Endothelial cell of hepatic sinusoid (primary cell): Measurements from ENCODE around the gene SUPT6H.

Experiments used
- in situ Hi-C: cut with HindIII; loops from 2 replicates; pipeline ENCODE4 v1.10.0; 2017; ENCODE audit warnings: low sequenced_read_pairs

Gene SUPT6H

DNA sequence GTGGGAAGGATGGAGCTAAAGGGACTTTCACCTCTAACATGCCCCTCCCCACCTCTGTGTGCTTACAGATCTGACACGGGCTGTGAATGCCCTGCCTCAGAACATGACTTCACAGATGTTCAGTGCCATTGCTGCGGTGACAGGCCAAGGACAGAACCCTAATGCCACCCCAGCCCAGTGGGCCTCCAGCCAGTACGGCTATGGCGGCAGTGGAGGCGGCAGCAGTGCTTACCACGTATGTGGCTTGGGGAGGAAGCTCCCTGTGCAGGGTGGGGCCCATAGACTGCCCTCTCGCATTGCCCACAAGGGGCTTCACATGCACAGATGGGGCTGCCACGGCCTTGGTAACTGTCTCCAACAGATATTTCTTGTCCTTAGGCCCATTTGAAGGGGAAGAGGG lies 38.3 kb downstream of the SUPT6H start:
- in situ Hi-C loops: no loop called here

DNA sequence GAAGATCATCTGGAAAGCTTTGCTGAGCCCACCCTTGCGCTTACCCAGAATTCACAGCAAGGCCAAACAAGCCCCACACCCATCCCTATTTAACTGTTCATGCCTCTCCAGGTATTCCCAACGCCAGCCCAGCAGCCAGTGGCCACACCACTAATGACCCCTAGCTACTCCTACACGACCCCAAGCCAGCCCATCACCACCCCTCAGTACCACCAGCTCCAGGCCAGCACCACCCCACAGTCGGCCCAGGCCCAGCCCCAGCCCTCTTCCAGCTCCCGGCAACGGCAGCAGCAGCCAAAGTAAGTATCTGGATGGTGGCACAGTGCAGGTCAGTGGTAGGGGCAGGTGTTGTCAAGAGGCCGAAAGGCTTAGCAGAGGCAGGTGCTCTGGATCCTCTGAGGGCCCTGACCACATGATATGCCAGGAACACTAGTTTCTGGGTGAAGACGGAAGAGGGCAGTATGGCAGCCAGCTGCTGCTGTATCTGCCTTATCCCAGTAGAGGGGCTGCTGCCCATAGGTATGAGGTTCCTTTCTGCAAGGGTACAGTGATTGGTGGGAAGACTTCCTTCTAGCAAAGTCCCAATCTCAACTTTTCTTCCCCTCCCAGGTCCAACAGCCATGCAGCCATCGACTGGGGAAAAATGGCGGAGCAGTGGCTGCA lies 39.0 kb downstream of the SUPT6H start:
- in situ Hi-C loops: no loop called here

DNA sequence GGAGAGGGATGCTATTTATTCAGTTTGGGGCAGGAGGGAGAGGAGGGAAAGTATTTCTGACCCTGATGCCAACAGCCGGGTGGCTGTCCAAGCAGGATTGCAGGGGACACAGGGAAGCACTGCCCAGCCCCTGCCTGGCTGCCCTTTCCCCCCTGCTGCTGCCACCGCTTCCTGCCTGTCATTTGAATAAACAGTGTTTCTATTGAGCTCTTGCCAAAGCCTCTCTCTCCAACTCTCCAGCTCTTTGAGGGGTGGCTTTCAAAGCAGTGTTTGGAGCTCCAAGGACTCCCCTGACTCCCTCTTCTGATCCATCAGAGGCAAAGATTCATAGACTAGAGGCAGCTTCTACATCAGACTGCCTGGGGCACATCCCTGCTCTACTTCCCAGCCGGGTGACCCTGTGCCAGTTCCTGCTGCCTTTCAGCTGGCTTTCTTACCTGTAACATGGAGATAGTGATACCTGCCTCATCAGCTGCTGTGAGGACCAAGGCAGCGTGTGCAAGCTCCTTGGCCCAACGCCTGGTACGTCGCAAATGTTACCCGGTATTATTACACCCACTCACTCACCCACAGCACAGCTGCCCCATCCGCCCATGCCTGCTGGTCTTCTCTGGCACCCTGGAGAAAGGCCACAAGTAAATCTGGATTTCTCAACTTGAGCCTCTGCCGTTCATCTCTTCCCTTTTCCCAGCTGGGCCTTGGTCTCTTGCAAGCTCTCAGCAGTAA lies 40.2 kb downstream of the SUPT6H start:
- in situ Hi-C loops: no loop called here

DNA sequence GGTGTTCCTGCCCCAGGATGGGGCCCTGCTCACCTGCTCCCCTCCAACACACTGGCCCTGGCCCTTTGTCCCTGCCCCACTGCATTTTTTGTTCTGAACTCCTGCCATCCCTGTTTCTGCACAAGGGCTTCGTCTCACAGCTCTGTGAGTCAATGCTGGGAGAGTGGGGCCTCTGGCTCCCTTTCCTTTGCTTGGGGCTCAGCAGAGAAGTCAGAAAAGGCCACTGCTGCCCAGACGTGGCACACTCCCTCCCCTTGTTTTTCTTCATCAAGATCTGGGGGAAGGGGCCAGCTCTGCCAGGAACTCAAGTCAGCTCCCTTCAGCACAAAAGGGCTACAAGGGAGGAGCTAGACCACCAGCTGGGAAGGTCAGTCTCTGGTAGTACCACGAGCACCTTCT lies 40.7 kb downstream of the SUPT6H start:
- in situ Hi-C loops: no loop called here

DNA sequence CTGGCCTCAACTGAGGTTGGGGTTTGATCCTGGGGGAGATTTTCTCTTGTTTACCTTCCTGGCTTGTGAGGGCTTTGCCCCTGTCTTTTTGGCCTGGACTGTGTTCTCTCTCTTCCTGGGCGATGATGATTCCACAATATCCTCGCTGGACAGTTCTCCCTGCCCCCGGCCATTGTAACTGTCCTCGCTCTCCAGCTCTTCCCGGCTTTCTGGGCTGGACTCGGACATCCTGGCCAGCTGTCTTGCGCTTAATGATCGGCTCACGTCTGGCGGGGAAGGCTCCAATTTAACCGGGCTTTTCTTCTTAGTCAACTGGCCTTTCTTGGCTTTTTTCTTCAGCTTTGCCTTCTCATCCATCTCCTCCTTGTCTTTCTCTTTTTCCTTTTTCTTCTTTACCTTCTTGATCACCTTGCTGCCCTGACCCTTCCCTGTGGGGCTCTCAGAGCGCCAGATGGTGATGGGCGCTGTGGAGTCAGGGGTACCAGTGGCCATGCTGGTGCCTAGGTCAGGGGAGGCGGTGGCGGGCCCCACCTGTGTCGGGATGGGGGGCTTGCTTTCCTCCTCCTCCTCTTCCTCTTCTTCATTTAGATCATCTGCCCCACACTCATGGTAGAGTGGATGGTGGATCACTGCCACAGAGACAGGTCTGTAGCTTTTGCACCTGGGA lies 41.7 kb downstream of the SUPT6H start:
- in situ Hi-C loops: no loop called here

DNA sequence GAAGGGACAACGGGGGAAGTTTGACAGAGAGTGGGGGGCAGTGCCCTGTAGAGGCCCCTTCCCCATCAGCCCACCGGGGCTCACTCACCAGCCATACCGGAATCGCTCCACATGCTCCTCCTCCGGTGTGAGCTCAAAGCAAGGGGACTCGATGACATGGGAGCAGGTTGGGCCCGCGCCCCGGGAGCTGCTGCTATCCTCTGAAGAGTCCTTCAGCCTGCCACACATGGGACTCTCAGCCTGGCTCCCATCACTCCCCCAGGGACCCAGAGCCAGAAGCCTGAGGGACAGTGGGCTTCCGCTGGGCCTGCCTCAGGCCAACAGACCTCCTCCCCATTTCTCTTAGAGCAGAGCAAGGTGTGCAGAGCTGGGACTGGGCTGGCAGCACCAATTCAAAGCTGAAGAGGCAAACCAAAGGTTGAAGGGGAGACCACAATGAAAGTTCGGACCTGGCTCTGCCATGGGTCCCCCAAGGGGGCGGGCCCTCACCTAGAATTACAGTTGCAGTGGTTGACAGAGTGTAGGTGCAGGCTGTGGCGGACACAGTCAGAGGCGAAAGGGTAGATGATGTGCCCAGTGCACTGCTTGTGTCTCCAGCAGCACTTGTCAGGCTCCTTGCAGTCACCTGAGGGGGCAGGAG lies 42.3 kb downstream of the SUPT6H start:
- in situ Hi-C loops: no loop called here

DNA sequence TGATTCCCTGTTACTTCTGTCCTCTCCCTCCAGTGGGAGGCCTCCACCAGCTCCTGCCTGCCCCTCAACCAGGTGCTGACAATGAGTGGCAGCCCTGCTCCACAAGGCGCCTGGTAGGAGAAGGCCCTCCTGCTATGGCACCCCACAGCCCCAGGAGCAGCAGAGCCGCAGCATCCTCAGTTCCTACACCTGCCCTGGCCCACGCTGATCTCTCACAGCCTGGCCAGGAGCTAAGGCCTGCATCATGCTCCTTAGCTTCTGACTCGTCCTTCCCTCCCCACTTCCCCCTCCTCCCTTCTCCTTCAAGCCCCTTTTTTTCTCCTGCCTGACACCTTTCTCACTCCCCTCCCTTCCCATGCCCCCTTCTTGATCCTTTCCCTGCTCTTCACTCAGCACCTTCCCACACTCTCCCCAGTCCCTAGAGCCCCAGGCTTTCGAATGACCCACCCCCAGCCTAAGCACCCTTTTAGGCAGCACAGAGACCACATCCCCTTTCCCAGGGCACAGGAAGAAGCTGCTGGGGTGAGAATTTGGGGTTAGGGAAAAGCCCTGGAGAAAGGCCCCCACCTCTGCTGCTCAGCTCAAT lies 43.2 kb downstream of the SUPT6H start:
- in situ Hi-C loops: no loop called here

DNA sequence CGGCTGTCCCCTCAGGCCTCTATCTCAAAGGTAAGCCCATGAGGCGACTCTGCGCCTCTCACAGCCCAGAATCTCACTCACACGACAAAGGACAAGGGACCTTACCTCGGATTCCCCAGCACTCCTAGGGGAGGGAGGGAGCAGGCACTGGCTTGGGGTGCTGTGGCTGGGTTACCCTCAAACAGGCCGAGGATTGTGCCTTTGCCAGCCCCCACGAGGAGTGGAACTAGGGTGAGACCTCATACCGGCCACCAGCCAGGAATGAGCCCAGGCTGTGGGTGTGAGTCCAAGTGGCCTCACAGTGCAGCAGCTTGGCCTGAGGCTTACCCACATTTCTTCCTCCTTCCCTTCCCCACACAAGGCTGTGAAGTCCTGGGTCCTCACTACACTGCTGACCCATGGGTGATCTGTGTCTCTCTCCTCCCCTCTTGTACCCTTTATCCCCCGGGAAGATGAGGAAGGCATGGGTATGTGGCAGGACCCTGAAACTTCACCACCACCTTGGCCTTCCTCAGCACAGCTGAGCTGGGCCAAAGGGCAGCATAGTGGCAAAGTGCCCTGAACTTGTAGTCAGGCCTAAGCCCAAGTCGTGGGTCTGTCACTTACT lies 43.8 kb downstream of the SUPT6H start:
- in situ Hi-C loops: no loop called here

DNA sequence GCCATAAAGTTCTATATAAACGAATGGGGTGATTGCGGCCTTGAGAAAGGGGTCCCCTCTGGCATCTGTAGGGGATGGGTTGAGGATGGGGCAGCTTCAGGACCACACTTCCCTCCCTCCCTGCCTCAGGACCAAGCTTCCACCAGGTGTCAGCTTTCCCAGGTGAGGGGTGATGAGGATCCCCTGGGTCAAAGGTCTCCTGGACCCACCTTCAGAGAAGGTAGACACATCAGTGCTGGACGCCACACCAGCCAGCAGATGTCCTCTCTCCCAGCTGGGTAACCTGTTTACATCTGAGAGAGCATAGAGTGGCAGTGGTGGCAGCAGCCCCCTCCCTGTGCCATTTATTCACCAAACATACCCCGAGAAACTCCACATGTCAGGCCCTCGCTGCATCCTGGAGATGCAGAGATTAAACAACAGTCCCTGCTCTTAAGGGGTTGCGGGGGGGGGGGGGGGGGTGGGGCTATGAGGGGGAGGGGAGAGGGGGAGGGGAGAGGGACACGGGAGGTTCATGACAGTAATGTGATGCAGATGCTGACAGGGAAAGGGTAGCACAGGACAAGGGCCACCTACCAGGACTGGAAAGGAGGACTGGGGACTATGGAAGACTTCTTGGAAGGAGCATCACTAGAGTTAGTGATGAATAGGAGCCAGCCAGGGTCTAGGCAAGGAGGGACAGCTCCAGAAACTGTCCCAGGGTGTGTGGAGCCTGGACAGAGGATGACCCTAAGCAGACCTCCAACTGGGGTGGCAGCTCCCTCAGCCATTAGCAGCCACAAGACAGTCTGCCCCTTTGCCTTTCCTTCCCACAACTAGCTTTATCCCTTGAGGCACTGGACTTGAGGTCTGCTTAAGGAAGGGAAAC lies 44.7 kb downstream of the SUPT6H start:
- in situ Hi-C loops: no loop called here

DNA sequence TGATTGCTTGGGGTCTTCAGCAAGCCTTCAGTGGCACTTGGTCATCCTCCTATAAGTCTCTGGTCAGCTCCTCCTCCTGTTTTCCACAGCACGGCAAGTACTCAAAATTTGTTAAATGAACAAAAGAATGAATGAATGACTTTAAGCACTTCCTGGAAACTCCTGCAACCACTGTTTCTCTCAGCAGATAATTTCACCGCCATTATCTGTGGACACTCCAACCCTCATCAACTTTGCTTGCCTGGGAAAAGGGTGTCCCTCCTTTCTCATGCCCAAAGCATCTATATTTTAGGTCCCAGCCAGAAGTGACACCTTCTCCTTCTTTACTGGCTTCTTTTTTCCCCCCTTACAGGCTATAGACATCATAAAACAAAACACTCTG lies 45.3 kb downstream of the SUPT6H start:
- in situ Hi-C loops: no loop called here

DNA sequence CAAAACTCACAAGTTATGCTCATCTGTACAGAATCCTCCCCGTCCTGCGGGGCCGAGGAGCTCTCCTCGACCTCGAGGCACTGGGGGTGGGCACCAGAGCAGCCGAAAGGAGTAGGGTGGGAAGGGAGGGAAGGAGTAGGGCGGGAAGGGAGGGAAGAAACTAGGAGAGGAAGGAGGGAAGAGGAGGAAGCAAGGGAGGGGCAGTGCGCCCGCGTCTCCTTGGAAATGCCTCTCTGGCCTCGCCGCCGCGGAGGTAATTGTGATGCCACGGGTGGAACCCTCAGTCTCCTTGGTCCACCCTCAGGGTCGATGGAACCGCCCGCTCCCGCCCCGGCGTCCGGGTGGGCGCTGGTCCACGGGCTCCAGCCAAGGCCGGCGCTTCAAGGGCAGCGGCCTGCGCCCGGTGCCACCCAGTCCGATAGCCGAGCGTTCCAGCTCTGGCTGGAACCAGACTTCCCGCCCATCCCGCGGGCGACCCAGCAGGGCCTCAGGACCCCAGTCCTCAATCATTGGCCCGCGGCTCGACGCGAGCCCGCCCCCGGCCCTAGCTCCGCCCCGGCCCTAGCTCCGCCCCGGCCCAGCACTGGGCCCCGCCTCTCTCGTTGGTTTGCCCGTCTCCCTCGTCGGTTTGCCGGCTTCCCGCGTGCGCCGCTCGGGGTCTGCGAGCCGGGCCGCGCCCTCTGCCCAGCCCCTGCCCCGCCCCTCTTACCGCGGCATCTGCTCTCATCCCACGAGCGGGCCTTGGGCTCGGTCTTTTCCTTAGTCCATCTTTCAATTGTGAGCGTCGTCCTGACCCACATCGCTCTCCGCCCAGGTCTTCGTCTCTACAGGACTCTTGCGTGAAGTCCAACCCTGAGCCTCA lies 49.1 kb downstream of the SUPT6H start:
- in situ Hi-C loops: no loop called here

DNA sequence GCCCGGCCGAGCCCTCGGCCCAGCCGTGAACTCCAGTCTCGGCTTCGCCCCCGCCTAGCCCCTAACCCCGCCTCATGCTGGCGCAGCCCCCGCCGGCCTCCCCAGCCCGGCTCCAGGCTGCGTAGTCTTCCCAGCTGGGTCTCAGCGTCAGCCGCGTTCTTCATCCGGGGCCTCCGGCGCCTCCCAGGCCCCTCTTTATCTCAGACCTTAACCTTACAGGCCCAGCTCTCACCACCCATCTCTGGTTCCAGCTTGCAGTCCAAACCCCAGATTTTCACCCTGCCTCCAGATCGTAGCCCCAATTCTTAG lies 49.7 kb downstream of the SUPT6H start, which contains the start of gene PROCA1:
Gene PROCA1, minus strand, starts transcription at position 166 of the 309 bp plus-strand sequence. CDS start 228 bp downstream, outside the sequence.
- in situ Hi-C loops: no loop called here

DNA sequence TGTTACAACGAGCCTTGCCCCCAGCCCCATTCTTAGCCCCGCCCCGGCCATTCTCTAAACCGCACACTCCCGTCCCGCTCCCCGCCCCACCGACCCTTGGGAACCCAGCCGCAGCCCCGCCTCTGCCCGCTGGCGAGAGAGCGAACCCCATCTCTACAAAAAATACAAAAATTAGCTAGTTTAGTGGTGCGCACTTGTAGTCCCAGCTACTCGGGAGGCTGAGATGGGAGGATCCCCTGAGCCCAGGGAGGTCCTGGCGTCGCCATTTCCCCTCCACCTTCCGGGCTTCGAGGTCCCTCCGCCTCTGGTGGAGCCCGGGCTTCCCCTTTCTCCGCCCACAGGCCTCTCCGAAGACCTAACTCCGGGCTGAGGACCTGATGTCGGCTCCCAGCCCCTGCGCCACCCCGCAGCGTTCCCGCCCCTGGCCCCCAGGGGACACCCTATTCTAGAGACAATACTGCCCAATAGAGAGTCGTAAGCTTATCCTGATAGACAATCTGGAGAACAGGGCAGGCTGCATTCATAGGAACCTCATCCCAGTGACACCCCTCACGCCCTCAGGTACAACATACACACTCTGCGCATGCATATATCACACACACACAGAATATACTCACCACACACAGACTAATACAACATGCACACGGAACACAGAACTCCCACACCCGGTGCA lies 50.2 kb downstream of the SUPT6H start:
- in situ Hi-C loops: no loop called here

DNA sequence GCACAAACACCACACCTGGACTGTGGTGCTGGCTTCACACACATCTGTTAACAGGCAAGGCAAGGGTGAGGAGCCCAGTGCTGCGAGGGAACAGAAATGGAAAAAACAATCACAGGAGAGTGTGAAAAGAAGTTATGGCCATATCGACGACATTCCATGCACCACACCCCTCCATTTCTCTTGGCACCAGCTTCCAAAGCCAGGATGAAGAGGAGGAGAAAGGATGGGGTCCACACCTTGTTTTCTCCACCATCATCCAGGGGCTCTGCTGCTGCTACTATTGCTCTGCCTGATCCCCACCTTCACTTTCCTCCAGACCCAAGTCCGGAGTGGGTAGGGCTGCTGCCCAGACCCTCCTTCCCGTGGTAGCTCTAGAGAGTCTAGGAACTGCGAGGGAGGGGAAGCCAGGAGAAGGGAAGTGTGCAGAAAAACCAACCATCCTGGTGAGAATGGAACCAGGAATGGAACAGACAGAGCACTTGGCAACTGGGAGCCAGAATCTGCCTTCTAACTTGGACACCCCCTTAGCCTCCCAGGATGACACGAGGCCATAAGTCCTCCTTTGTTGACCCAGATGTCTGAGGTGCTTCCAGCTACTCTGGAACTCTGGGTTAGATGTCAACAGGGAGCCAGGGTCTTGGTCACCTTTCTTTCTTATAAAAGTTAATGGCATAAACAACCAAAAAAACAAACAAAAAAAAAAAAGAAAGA lies 50.9 kb downstream of the SUPT6H start:
- in situ Hi-C loops: no loop called here

DNA sequence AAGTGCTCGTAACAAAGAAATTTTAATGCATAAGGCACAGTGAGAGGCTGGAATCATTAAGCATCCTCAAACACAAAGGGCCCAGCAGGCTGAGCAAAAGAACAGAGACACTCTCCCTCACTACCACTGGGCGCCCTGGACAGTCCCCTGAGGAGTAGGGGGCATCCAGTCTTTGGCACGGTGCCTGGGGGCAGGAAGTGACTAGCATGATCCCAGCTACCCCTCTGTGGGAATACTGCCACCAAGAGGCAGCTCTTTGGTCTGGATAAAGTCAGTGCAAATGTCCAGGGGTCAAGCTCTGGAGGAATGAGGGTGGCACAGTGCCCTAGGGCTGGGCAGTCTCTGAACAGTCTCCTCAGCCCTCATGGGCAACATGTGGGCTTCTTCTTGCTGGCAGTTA lies 52.3 kb downstream of the SUPT6H start:
- in situ Hi-C loops: no loop called here

DNA sequence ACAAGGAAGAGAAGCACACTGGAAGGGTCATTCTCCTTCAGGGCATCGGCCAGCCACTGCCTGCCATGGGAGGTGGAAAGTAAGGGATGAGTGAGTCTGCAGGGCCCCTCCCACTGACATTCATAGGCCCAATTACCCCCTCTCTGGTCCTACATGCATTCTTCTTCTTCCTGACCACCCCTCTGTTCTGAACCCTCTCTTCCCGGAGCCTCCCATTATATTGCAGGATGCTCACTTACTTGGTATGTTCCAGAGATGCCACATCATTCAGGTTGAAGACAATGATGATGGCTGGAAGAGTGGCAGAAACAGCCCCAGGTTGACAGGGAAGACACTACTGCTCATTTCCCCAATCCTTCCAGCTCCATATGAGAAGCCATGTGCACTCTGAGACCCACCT lies 53.2 kb downstream of the SUPT6H start:
- in situ Hi-C loops: no loop called here

DNA sequence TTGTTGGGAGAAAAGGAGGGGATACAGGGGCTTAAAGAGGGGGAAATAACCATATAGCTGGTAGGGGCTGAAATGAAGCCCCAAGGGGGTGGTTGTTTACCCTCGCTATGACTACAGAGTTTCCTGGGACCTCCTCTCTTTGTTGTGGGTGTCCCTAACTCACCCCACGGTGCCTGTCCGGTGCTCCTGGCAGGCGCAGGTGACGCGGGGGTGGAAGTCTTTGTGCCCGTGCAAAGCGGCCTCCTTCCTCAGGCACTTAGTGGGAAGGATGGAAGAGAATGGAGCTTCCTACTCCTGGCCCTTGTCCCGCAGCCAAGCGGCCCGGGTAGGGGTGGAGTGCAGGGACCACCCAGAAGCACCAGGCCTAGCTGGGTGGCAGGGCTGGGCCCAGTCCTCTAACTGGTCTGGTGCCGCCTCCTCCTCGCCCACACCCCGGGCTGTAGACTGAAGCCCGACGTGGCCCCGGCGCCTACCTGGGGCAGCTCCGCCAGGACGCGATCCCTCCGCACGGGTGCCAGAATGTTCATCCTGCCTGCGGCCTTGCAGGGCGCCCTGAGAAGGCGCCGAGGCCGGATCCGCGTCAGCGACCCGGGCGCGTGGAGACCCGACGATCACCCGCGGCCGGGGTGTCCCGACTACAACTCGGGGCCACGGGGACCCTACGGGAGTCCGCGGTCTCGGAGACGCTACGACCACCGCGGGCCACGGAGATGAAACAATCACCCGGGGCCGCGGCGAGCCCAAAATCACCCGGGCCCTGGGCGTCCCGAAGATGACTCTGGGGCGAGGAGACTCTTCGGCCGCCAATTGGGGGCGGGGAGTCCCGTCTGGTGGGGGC lies 55.0 kb downstream of the SUPT6H start:
- in situ Hi-C loops: no loop called here
